ENCODE measurements around the gene D2HGDH.

DNA sequence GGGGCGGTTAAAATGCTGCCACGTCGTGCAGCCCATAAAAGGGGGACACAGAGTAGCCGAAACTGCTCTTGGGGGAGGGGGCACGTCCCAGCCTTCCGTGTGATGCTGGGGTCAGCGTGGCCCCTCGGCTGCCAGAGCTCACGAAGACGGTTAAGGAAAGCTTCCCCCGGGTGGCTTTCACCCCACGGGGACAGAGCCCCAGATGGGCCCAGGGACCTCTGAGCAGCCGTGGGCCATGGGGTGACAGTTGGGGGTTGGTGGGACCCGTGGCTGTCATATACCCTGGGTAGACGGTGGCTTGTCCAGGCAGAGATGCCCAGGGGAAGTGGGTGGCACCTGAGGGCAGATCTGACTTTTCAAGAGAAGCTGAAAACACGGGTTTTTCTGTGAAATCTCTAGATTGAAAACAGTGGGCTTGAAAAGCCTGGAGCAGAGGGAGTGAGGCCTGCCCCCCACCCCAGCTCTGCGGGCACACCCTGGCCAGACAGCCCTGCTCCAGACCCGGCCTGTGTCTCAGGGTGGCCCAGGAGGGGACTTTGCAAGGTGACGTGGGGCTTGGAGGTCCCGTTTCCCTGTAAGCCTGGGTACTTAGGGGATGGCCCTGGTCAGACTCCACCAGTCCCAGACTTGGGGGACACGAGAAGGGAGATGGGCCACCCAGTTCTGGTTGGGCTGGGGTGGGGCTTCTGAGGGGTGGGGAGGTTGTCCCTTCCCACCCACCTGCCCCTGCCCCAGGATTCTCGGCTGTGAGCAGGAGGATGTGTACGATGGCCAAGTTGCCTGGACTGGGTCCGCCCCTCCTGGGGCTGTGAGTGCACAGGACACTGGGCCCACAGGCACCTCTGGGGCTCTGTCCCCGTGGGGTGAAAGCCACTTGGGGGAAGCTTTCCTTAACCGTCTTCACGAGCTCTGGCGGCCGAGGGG is 75.2 kb downstream of the D2HGDH start:
- no peak for TF ChIP-seq POLR2A (IDR thresholded peaks at IDR 0.05)
- TF ChIP-seq, protein P1, sequence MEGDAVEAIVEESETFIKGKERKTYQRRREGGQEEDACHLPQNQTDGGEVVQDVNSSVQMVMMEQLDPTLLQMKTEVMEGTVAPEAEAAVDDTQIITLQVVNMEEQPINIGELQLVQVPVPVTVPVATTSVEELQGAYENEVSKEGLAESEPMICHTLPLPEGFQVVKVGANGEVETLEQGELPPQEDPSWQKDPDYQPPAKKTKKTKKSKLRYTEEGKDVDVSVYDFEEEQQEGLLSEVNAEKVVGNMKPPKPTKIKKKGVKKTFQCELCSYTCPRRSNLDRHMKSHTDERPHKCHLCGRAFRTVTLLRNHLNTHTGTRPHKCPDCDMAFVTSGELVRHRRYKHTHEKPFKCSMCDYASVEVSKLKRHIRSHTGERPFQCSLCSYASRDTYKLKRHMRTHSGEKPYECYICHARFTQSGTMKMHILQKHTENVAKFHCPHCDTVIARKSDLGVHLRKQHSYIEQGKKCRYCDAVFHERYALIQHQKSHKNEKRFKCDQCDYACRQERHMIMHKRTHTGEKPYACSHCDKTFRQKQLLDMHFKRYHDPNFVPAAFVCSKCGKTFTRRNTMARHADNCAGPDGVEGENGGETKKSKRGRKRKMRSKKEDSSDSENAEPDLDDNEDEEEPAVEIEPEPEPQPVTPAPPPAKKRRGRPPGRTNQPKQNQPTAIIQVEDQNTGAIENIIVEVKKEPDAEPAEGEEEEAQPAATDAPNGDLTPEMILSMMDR (IDR thresholded peaks at IDR 0.05): no peak

Measured in thyroid gland (tissue), 4 donors.